DOHH2 (cell line): ENCODE measurements around the gene MUSK.

ENCODE experiments used
- EZH2phosphoT487 ChIP-seq: fragments of 200-600 bp; sonication (generic); IDR thresholded peaks from 2 replicates; pipeline ENCODE4 v1.6.1; 2017; ENCODE audit warnings: borderline replicate concordance, mild to moderate bottlenecking, antibody characterized with exemption, low read length, moderate library complexity, mixed read lengths
- TF ChIP-seq, protein P1 (sequence below): fragments of 200-600 bp; sonication (generic); IDR thresholded peaks from one replicate; pipeline ENCODE4 v1.5.1; 2014; ENCODE audit warnings: antibody characterized with exemption, mild to moderate bottlenecking, low read depth, low read length; ENCODE audit not compliant: poor library complexity, severe bottlenecking

DNA sequence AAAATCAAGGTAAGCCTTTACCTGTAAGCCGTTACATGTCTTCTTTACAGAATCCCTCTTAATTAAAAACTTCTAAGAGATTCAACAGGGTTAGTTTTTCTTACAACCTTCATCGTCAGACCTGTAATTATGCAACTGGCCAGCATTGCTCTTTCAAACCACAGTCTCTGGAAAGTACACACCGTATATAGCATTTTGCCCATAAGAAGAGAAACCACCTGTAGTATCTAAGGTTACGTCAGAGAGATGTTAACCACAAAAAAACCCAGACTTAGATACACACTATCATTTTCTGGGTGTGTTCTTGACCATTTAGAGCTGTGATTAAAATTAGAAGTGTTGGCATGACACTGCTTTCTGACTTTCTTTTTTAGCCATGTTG is 140.0 kb downstream of the MUSK start:
- TF ChIP-seq, protein P1, sequence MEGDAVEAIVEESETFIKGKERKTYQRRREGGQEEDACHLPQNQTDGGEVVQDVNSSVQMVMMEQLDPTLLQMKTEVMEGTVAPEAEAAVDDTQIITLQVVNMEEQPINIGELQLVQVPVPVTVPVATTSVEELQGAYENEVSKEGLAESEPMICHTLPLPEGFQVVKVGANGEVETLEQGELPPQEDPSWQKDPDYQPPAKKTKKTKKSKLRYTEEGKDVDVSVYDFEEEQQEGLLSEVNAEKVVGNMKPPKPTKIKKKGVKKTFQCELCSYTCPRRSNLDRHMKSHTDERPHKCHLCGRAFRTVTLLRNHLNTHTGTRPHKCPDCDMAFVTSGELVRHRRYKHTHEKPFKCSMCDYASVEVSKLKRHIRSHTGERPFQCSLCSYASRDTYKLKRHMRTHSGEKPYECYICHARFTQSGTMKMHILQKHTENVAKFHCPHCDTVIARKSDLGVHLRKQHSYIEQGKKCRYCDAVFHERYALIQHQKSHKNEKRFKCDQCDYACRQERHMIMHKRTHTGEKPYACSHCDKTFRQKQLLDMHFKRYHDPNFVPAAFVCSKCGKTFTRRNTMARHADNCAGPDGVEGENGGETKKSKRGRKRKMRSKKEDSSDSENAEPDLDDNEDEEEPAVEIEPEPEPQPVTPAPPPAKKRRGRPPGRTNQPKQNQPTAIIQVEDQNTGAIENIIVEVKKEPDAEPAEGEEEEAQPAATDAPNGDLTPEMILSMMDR = no peak
- no peak for TF ChIP-seq EZH2phosphoT487
